Naive thymus-derived CD8-positive, alpha-beta T cell (primary cell): Measurements from ENCODE around the gene RS1. TPM values are rescaled to one million over a fixed set of nuclear protein-coding genes. Genes with fewer than 3 reads are reported as not detected.

ENCODE experiments used
- ATAC-seq, 2 donors: fragments of 150-1000 bp; cut with Tn5 transposase in 1 of 2; sonication (Bioruptor Pico), chemical (Tn5 transposase) in 1 of 2; 1 replicate in 1 of 2; 2 replicates in 1 of 2; pipeline ENCODE4 v1.10.0; 2021; ENCODE audit warnings: mild to moderate bottlenecking in 2 of 2, moderate library complexity in 2 of 2
- POLR2A ChIA-PET: fragments of 350-600 bp; sonication (Branson Sonifier 250); formaldehyde crosslinking; loops from one replicate; lab custom pipeline; 2021; ENCODE audit warnings: antibody characterized with exemption; lab: Charles Lee
- DNase-seq, 10 donors: peaks; one replicate each; pipeline versions ENCODE4 v3.0.0 to v3.0.0-alpha.2; 2020 to 2022
- H3K27ac Mint-ChIP-seq, 10 donors: one replicate each; pipeline ENCODE4 v1.8.0; 2020 to 2022; ENCODE audit warnings: mild to moderate bottlenecking in 10 of 10, mixed read lengths in 10 of 10, moderate library complexity in 4 of 10, inconsistent platforms in 1 of 10
- H3K27me3 Mint-ChIP-seq, 5 donors: one replicate each; pipeline ENCODE4 v1.8.0; 2021 to 2022; ENCODE audit warnings: mixed read lengths in 5 of 5
- H3K36me3 Mint-ChIP-seq, 3 donors: one replicate each; pipeline ENCODE4 v1.8.0; 2020 to 2022; ENCODE audit warnings: mixed read lengths in 3 of 3, mild to moderate bottlenecking in 2 of 3, inconsistent platforms in 1 of 3
- H3K4me1 Mint-ChIP-seq, 4 donors: one replicate each; pipeline ENCODE4 v1.8.0; 2021 to 2022; ENCODE audit warnings: mixed read lengths in 4 of 4
- H3K4me3 Mint-ChIP-seq, 10 donors: one replicate each; pipeline ENCODE4 v1.8.0; 2020 to 2022; ENCODE audit warnings: mild to moderate bottlenecking in 10 of 10, mixed read lengths in 10 of 10, moderate library complexity in 6 of 10, inconsistent platforms in 1 of 10
- H3K9me3 Mint-ChIP-seq, 9 donors: one replicate each; pipeline ENCODE4 v1.8.0; 2020 to 2022; ENCODE audit warnings: mixed read lengths in 9 of 9, mild to moderate bottlenecking in 3 of 9, inconsistent platforms in 1 of 9, moderate library complexity in 1 of 9
- polyA plus RNA-seq, 3 donors: library from polyadenylated mRNA; unstranded; fragments of 300-500 nt; fragmentation: Illumina TruSeq; gene quantifications; one replicate each; pipeline ENCODE4 v1.2.3, GENCODE V29; 2021
- total RNA-seq, 8 experiments: library from RNA in 2 of 8; stranded (reverse) in 2 of 8; gene quantifications; one replicate each; pipeline ENCODE4 v1.2.3 and lab custom pipeline; 2021 to 2026

The RS1 gene
- total RNA-seq (not detected), polyA plus RNA-seq (not detected), total RNA-seq (lab: John Stamatoyannopoulos, UW) (0 reads per million in 6 experiments)

- Mint-ChIP-seq H3K27ac (peak within 1 kb of the TSS in 3 of 10 donors; percentile 4 to 61 (median 23)), H3K4me1 (peaks cover 0 to 20% (median 8%) of the 10 kb centered on the region in 4 donors)
Observed at GRCh38 chrX:18672008-18672407, at the start of gene RS1. TSS of gene RS1 (minus strand) at chrX:18672108. CDS start at chrX:18672068, 40 bp downstream.

DNA sequence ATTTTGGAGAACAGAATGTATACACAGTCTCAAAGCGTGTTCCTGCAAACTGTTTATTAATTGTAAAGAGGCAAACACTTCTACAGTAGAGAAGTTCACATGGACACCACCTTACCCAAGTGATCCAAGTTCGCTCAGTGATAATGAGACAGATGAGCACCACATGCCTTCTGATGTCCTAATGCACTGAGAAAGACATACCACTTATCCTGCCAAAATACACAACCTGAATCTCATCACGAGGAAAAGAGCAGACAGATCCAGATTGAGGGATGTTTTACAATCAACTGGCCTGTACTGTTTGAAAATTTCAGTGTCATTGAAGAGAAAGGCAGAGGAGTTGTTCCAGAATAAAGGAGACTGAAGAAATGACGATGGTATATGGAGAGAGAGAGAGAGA lies 47.9 kb upstream of the RS1 start:
- ATAC-seq (no peak), DNase-seq (no peak)
- peaks cover 0 to 1% (median under 1%) of the 10 kb centered on the region in 4 donors for H3K4me1 Mint-ChIP-seq
- peaks cover 0 to 5% (median 0%) of the 10 kb centered on the region in 9 donors for H3K9me3 Mint-ChIP-seq
- POLR2A ChIA-PET = no interaction called here
- no peak overlapping the region for H3K27ac Mint-ChIP-seq
- no peak overlapping the region for H3K4me3 Mint-ChIP-seq
- H3K36me3 Mint-ChIP-seq = no peaks in the 10 kb centered on the region
- no peaks in the 10 kb centered on the region for H3K27me3 Mint-ChIP-seq

More at GRCh38 chrX:18672008-18672407, at the start of gene RS1:
- Mint-ChIP-seq H3K27me3 (peaks cover 0 to 2% (median 0%) of the 10 kb centered on the region in 5 donors), H3K36me3 (no peaks in the 10 kb centered on the region), H3K4me3 (peak within 1 kb of the TSS in 3 of 10 donors; percentile 11 to 48 (median 43)), H3K9me3 (peaks cover 0 to 2% (median 0%) of the 10 kb centered on the region in 9 donors)
- ATAC-seq (no peak), DNase-seq (no peak)
- POLR2A ChIA-PET = no interaction called here

DNA sequence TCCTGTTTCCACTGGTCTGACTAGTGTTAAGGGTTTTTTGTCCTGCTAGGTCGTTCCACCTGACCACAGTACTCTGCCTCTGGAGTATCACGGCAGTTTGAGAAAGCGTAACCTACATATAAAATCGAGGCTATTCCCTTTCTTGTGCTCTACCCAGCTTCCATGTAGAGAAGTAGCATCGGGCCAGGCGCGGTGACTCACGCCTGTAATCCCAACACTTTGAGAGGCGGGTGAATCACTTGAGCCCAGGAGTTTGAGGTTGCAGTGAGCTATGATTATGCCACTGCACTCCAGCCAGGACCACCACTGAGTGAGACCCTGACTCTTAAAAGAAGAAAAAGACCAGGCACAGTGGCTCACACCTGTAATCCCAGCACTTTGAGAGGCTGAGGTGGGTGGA lies 43.0 kb upstream of the RS1 start:
- no peak overlapping the region for H3K4me3 Mint-ChIP-seq
- H3K4me1 Mint-ChIP-seq = no peaks in the 10 kb centered on the region
- H3K27me3 Mint-ChIP-seq = no peaks in the 10 kb centered on the region
- DNase-seq (no peak), ATAC-seq (no peak)
- no peaks in the 10 kb centered on the region for H3K36me3 Mint-ChIP-seq
- H3K9me3 Mint-ChIP-seq = peaks cover 0 to 2% (median 0%) of the 10 kb centered on the region in 9 donors
- no peak overlapping the region for H3K27ac Mint-ChIP-seq
- POLR2A ChIA-PET = no interaction called here

DNA sequence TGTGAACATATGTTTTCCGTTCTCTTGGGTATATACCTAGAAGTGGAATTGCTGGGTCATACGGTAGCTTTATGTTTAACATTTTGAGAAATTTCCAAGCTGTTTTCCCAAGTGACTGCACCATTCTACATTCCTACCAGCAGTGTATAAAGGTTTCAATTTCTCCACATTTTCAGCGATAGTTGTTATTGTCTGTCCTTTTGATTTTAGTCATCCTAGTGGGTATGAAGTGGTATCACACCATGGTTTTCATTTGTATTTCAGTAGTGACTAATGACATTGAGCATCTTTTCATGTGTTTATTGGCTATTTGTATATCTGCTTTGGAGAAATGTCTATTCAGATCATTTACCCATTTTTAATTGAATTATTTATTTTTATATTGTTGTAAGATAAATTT lies 37.9 kb upstream of the RS1 start:
- POLR2A ChIA-PET = no interaction called here
- no peak for ATAC-seq
- no peak for DNase-seq
- Mint-ChIP-seq H3K9me3 (no peaks in the 10 kb centered on the region), H3K27me3 (no peaks in the 10 kb centered on the region), H3K36me3 (no peaks in the 10 kb centered on the region), H3K4me1 (no peaks in the 10 kb centered on the region), H3K4me3 (no peak overlapping the region), H3K27ac (no peak overlapping the region)

- no peaks in the 10 kb centered on the region for H3K9me3 Mint-ChIP-seq
- H3K36me3 Mint-ChIP-seq = no peaks in the 10 kb centered on the region
- POLR2A ChIA-PET = no interaction called here
- ATAC-seq (no peak), DNase-seq (no peak)
- no peak within 1 kb of the TSS for H3K27ac Mint-ChIP-seq
- no peak within 1 kb of the TSS for H3K4me3 Mint-ChIP-seq
- no peaks in the 10 kb centered on the region for H3K27me3 Mint-ChIP-seq
- no peaks in the 10 kb centered on the region for H3K4me1 Mint-ChIP-seq
Observed at GRCh38 chrX:18707426-18708049, 35.6 kb upstream of the RS1 start, which contains the start of gene PPEF1. TSS of gene PPEF1 (plus strand) at chrX:18707645. CDS start at chrX:18707781, 136 bp downstream.

DNA sequence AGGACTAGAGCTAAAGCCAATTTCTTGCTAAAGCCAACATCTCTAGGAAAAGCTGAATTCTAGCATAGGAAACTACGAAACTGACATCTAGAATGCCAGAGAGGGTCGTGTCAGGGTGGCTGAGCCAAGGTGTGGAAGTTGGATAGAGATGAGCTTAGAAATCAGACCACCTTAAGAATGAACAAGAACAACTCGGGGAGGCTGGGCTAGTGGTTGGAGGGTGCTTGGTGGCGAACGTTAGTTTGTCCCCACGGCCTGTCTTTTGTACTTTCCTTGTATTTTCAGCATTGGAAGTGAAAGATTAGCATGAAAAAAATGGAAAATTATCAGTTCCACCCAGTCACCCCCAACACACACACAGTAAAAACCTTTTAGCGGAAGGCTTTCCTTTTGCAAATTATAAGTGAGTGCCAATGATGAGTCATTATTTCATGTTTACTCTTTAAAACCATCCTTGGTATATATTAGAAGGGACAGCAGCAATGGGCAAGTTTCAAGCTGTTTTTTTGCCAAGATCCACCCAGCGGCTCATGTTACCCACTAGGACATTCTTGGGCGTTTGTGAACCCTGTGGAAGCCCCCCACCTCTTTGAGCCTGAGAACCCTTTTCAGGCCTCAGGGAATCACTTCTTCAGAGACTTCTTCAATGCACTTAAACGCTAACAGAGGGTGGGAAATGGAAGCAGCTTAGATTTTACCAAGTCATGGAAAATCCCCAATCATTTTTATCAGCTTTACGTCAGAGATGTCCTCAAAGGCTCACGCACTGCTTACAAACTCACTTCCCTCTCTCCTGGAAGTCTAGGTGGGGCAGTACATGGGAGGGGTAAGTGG lies 30.7 kb upstream of the RS1 start:
- Mint-ChIP-seq H3K9me3 (no peaks in the 10 kb centered on the region), H3K4me3 (no peak overlapping the region), H3K36me3 (no peaks in the 10 kb centered on the region), H3K4me1 (no peaks in the 10 kb centered on the region), H3K27ac (no peak overlapping the region), H3K27me3 (peaks cover 0 to 1% (median 0%) of the 10 kb centered on the region in 5 donors)
- POLR2A ChIA-PET = interaction anchor here (0.6 kb wide), 1 partner anchor 39 kb away, joined by 7 read pairs; no protein-coding TSS in a partner anchor
- no peak for ATAC-seq
- no peak for DNase-seq

DNA sequence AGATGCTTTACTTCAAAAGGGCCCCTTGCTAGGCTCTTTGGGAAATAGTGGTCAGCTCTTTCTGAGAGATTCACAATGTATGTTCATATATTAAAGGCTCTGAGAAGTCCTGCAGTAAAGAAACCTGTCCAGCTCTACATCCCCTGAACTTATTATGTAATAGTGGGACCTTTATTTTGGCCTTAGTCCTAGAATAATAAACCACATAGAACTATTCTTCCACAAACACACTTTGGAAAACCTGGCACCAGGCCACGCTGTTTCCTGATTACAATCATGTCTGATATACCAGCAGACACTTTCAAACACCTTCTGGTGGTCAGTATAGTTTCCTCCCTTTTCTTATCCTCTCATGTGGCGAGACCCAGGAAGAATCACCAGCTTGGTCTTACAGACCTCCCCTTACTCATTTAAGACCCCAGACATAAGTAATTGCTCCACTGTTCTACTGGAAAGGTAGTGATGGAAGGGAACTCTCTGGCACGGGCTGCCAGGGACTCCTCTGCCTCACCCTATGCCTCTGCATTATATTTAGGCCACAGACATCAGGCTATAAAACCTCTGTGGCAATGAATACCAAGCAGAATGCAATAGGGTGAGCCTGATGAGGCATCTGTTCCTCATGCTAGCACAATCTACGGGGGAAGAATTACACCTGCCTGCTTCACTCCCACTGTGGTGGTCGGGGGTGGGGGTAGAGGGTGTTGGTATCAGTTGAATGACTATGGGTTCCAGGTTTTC lies 29.9 kb upstream of the RS1 start:
- Mint-ChIP-seq H3K4me1 (no peaks in the 10 kb centered on the region), H3K27me3 (peaks cover 0 to 2% (median 0%) of the 10 kb centered on the region in 5 donors), H3K4me3 (no peak overlapping the region), H3K36me3 (no peaks in the 10 kb centered on the region), H3K9me3 (no peaks in the 10 kb centered on the region), H3K27ac (no peak overlapping the region)
- no peak for DNase-seq
- POLR2A ChIA-PET = no interaction called here
- ATAC-seq = no peak

- ATAC-seq (no peak), DNase-seq (no peak)
- POLR2A ChIA-PET = no interaction called here
- no peak overlapping the region for H3K27ac Mint-ChIP-seq
- H3K9me3 Mint-ChIP-seq = peaks cover 0 to 7% (median 0%) of the 10 kb centered on the region in 9 donors
- H3K27me3 Mint-ChIP-seq = peaks cover 0 to 2% (median 0%) of the 10 kb centered on the region in 5 donors
- no peaks in the 10 kb centered on the region for H3K4me1 Mint-ChIP-seq
- no peaks in the 10 kb centered on the region for H3K36me3 Mint-ChIP-seq
- no peak overlapping the region for H3K4me3 Mint-ChIP-seq
Observed at GRCh38 chrX:18698737-18699650, 27.1 kb upstream of the RS1 start.

- no peak overlapping the region for H3K4me3 Mint-ChIP-seq
- no peaks in the 10 kb centered on the region for H3K4me1 Mint-ChIP-seq
- H3K9me3 Mint-ChIP-seq = peaks cover 0 to 7% (median 0%) of the 10 kb centered on the region in 9 donors
- ATAC-seq (no peak), DNase-seq (no peak)
- POLR2A ChIA-PET = no interaction called here
- no peaks in the 10 kb centered on the region for H3K36me3 Mint-ChIP-seq
- H3K27ac Mint-ChIP-seq = no peak overlapping the region
- H3K27me3 Mint-ChIP-seq = peaks cover 0 to 2% (median 0%) of the 10 kb centered on the region in 5 donors
Observed at GRCh38 chrX:18696653-18697052, 24.7 kb upstream of the RS1 start.

GRCh38 chrX:18692541-18692940 lies 20.6 kb upstream of the RS1 start:
- POLR2A ChIA-PET = no interaction called here

GRCh38 chrX:18691431-18691830 lies 19.5 kb upstream of the RS1 start:
- H3K4me3 Mint-ChIP-seq = no peak overlapping the region
- H3K4me1 Mint-ChIP-seq = no peaks in the 10 kb centered on the region
- no peak for ATAC-seq
- H3K27ac Mint-ChIP-seq = no peak overlapping the region
- H3K9me3 Mint-ChIP-seq = peaks cover 0 to 7% (median 0%) of the 10 kb centered on the region in 9 donors
- DNase-seq = no peak
- H3K36me3 Mint-ChIP-seq = no peaks in the 10 kb centered on the region
- peaks cover 0 to 2% (median 0%) of the 10 kb centered on the region in 5 donors for H3K27me3 Mint-ChIP-seq
- POLR2A ChIA-PET = no interaction called here

More at GRCh38 chrX:18692541-18692940, 20.6 kb upstream of the RS1 start:
- Mint-ChIP-seq H3K27ac (no peak overlapping the region), H3K36me3 (no peaks in the 10 kb centered on the region), H3K4me1 (no peaks in the 10 kb centered on the region), H3K9me3 (peaks cover 0 to 7% (median 0%) of the 10 kb centered on the region in 9 donors), H3K27me3 (peaks cover 0 to 2% (median 0%) of the 10 kb centered on the region in 5 donors), H3K4me3 (no peak overlapping the region)
- no peak for ATAC-seq
- no peak for DNase-seq
